Testis (tissue), 3 donors: Measurements from ENCODE around the gene OTOGL. TPM values are rescaled to one million over a fixed set of nuclear protein-coding genes. Genes with fewer than 3 reads are reported as not detected.
A peak's percentile ranks its signal among the peaks of the same experiment; 100 is the strongest.

ENCODE experiments used
- DNase-seq: peaks from one replicate; pipeline ENCODE4 v3.0.0-alpha.2; 2019
- H3K27ac ChIP-seq, 2 donors: fragments of 200-600 bp; sonication (generic); one replicate each; pipeline ENCODE4 v1.5.1; 2019
- H3K27me3 ChIP-seq: fragments of 200-600 bp; sonication (generic); one replicate; pipeline ENCODE4 v1.5.1; 2019
- H3K36me3 ChIP-seq: fragments of 200-600 bp; sonication (generic); one replicate; pipeline ENCODE4 v1.5.1; 2017; ENCODE audit warnings: low read depth; ENCODE audit errors: missing control alignments
- H3K4me1 ChIP-seq: fragments of 200-600 bp; sonication (generic); one replicate; pipeline ENCODE4 v1.5.1; 2019
- H3K4me3 ChIP-seq, 2 donors: fragments of 200-600 bp; sonication (generic); one replicate each; pipeline ENCODE4 v1.5.1; 2017 to 2019
- H3K9me3 ChIP-seq: fragments of 200-600 bp; sonication (generic); one replicate; pipeline ENCODE4 v1.5.1; 2017
- POLR2A ChIP-seq: fragments of 450-650 bp; IDR thresholded peaks from one replicate; pipeline ENCODE4 v1.6.1; 2017; ENCODE audit warnings: antibody characterized with exemption, mild to moderate bottlenecking, moderate library complexity
- WGBS, 2 donors: methylation state at CpG; one replicate each; pipeline ENCODE4 v1.1.5; 2018; 5-methylcytosine and 5-hydroxymethylcytosine counted together
- intact Hi-C: fragments of 100-400 bp; cut with DNase I; formaldehyde crosslinking; loops from one replicate; pipeline ENCODE4 v1.15.1; 2023; ENCODE audit warnings: low total_unique reads
- polyA plus RNA-seq: library from polyadenylated mRNA; stranded (reverse); fragments of 350-450 nt; fragmentation: Illumina TruSeq; extraction: RNeasy Lipid Tissue Mini Kit (QIAGEN cat#74804); gene quantifications from one replicate; pipeline ENCODE4 v1.2.3, GENCODE V29; 2014; ENCODE audit warnings: low read depth, low replicate concordance; ENCODE audit not compliant: insufficient read depth
- total RNA-seq, 2 donors: library from RNA; depleted of rRNA; stranded (reverse); fragments of >200 nt; gene quantifications; one replicate each; pipeline ENCODE4 v1.2.3, GENCODE V29; 2016
- TF ChIP-seq, protein P1 (sequence below), 3 experiments: fragments of 450-650 bp in 2 of 3; fragments of 200-600 bp in 1 of 3; sonication (generic) in 1 of 3; IDR thresholded peaks; one replicate each; pipeline ENCODE4 v1.5.1; 2016 to 2019; ENCODE audit warnings: antibody characterized with exemption in 3 of 3, mild to moderate bottlenecking in 2 of 3, moderate library complexity in 1 of 3

The OTOGL gene
- total and polyA plus RNA-seq, 3 donors from 2014 or later, result 0.87 to 0.88 (median 0.87) TPM

- intact Hi-C loops, result no loop called here
- Histone ChIP-seq H3K36me3 (no peaks in the 10 kb centered on the region), H3K9me3 (no peaks in the 10 kb centered on the region), H3K27ac (no peak overlapping the region), H3K4me3 (no peak overlapping the region), H3K4me1 (no peaks in the 10 kb centered on the region), H3K27me3 (no peaks in the 10 kb centered on the region)
- TF ChIP-seq, protein P1, sequence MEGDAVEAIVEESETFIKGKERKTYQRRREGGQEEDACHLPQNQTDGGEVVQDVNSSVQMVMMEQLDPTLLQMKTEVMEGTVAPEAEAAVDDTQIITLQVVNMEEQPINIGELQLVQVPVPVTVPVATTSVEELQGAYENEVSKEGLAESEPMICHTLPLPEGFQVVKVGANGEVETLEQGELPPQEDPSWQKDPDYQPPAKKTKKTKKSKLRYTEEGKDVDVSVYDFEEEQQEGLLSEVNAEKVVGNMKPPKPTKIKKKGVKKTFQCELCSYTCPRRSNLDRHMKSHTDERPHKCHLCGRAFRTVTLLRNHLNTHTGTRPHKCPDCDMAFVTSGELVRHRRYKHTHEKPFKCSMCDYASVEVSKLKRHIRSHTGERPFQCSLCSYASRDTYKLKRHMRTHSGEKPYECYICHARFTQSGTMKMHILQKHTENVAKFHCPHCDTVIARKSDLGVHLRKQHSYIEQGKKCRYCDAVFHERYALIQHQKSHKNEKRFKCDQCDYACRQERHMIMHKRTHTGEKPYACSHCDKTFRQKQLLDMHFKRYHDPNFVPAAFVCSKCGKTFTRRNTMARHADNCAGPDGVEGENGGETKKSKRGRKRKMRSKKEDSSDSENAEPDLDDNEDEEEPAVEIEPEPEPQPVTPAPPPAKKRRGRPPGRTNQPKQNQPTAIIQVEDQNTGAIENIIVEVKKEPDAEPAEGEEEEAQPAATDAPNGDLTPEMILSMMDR (IDR thresholded peaks at IDR 0.05), result no peak
- TF ChIP-seq POLR2A, result no peak
- DNase-seq, result no peak
Measured at GRCh38 chr12:80268924-80269749, 169.8 kb downstream of the OTOGL start.

DNA sequence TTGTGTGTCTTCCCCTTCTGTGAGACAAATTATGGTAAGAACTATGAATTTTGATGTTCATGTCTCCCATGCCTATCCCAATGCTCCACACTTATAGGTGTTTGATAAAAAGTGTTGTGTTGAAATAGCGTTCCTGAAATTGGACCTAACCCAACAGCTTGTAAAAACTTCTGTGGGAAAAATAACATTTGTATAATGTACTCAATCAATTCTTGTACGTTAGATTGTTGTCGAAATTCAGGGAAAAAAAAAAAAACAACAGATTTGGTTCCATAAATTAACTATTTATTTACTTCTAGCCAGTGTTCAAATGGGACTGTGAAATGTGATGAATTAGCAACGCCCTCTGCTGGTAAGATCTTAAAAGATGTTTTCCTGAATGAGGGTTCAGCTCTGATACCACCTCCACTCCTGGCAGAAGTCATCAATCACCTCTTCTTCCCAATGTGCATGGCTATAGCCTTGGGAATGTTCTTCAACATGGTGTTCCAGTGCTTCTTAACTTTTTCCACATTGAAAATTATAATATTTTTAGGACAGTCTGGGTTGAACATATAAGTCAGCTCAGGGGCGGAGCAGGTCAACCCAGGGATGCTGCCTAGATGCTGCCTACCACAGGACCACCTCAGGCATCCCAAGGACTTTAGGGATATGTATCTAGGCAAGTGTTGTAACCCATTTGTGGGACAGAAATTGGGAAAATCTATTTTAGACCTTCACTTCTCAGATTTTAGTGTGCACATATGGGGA lies 170.6 kb downstream of the OTOGL start:
- intact Hi-C loops, result no loop called here

DNA sequence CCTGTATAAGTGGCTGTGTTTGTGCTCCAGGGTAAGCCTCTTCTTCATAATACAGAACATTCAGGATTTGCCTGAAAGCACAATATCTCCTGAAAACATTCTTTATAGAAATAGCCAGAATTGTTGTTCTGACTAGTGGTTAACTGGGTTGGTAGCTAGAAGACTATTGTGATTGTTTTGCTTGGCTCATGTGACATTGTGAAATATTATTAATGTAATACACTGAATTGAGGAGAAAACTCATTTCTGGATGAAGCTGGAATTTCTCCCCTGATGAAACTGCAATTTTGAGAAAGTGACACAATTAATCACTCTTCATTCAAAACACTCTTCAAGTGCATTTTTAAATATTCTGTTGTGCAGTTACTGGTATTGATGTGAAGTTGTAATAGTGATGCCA lies 172.4 kb downstream of the OTOGL start:
- no peaks in the 10 kb centered on the region for H3K9me3 ChIP-seq
- no peaks in the 10 kb centered on the region for H3K4me1 ChIP-seq
- intact Hi-C loops, result no loop called here
- no peak overlapping the region for H3K27ac ChIP-seq
- no peak for DNase-seq
- TF ChIP-seq POLR2A, result no peak
- TF ChIP-seq, protein P1 (IDR thresholded peaks at IDR 0.05), result no peak
- H3K27me3 ChIP-seq, result no peaks in the 10 kb centered on the region
- no peaks in the 10 kb centered on the region for H3K36me3 ChIP-seq
- H3K4me3 ChIP-seq, result no peak overlapping the region

More for the DNA sequence above, 170.6 kb downstream of the OTOGL start:
- no peak for TF ChIP-seq POLR2A
- TF ChIP-seq, protein P1 (IDR thresholded peaks at IDR 0.05), result peak; percentile 49 to 73 (median 58)
- no peaks in the 10 kb centered on the region for H3K4me1 ChIP-seq
- DNase-seq, result no peak
- H3K4me3 ChIP-seq, result no peak overlapping the region
- no peaks in the 10 kb centered on the region for H3K27me3 ChIP-seq
- WGBS, 2 donors, result 39 to 40% methylated on average over 5 of the region's 5 CpGs
- no peaks in the 10 kb centered on the region for H3K36me3 ChIP-seq
- H3K9me3 ChIP-seq, result no peaks in the 10 kb centered on the region
- no peak overlapping the region for H3K27ac ChIP-seq

- Histone ChIP-seq H3K27ac (no peak overlapping the region), H3K4me1 (no peaks in the 10 kb centered on the region), H3K9me3 (no peaks in the 10 kb centered on the region), H3K4me3 (no peak overlapping the region), H3K27me3 (no peaks in the 10 kb centered on the region), H3K36me3 (no peaks in the 10 kb centered on the region)
- TF ChIP-seq, protein P1 (IDR thresholded peaks at IDR 0.05), result no peak
- TF ChIP-seq POLR2A, result no peak
- intact Hi-C loops, result no loop called here
- DNase-seq, result no peak
- WGBS, 2 donors, result 82 to 87% methylated on average over 3 of the region's 3 CpGs
Measured at GRCh38 chr12:80272387-80272915, 173.1 kb downstream of the OTOGL start.
